ENCODE measurements around the gene CACHD1. TPM values are rescaled to one million over a fixed set of nuclear protein-coding genes. Genes with fewer than 3 reads are reported as not detected.

The CACHD1 gene
- total and polyA plus RNA-seq, 2 of the 8 experiments (the other 6 are each of a cell fraction or from before 2014, with no cell fraction given): 22.2 to 42.5 TPM

DNA sequence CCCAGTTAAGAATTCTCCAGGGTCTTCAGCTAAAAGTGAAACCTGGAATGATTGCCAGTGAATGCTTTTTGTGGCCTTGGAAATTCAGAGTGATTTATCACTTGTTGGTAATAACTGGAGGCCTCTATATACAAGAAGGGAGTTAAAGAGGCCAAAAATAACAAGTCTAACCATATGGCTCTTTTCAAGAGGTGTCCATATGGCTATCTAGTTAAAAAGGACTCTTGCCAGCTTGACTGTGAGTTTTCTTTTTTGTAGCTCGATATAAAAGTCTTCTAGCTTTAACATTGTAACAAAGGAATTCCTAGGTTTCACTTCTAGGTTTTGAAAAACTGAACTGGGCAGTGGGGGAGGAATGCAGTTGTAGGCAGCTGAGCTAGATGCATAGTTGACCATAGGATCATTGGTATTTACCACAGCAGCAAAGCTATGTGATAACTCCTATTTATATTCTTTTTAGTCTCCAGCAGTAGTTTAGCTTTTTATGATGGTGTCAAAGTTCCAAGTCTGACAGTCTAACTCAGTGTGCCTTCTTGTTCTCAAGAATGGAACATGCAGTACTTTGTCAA is 44.4 kb downstream of the CACHD1 start (continued):
- TF ChIP-seq RAD21 (IDR thresholded peaks at IDR 0.05 in 1 of 2, conservative IDR thresholded peaks at IDR 0.05 in 1 of 2; ENCODE audit: low read depth in 2 of 2, low read length in 2 of 2) (no peak), KDM4A (IDR thresholded peaks at IDR 0.05; ENCODE audit: low read depth, low read length, severe bottlenecking) (no peak), JUN (IDR thresholded peaks at IDR 0.05; ENCODE audit: low read depth, low read length) (no peak)
- TF ChIP-seq, protein P1, sequence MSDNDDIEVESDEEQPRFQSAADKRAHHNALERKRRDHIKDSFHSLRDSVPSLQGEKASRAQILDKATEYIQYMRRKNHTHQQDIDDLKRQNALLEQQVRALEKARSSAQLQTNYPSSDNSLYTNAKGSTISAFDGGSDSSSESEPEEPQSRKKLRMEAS (IDR thresholded peaks at IDR 0.05): no peak

Measured in H1 (cell line).